Measurements from ENCODE around the gene LOC128125822.
A peak's percentile ranks its signal among the peaks of the same experiment; 100 is the strongest.

Gene LOC128125822

DNA sequence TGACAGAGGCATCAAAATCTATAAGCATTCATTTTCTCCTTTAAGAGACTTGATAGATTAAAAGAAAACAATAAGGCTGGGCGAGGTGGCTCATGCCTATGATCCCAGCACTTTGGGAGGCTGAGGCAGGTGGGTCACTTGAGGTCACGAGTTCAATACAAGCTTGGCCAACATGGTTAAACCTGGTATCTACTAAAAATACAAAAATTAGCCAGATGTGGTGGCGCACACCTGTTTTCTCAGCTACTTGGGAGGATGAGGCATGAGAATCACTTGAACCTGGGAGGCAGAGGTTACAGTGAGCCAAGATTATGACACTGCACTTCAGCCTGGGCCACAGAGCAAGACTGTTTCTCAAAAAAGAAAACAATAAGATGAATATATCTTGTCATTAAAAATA lies 39.3 kb upstream of the LOC128125822 start:
- no peak for TF ChIP-seq EGR1 (IDR thresholded peaks at IDR 0.05)
- no peak for TF ChIP-seq TAF1 (IDR thresholded peaks at IDR 0.05; ENCODE audit: low read depth)
- TF ChIP-seq, protein P1, sequence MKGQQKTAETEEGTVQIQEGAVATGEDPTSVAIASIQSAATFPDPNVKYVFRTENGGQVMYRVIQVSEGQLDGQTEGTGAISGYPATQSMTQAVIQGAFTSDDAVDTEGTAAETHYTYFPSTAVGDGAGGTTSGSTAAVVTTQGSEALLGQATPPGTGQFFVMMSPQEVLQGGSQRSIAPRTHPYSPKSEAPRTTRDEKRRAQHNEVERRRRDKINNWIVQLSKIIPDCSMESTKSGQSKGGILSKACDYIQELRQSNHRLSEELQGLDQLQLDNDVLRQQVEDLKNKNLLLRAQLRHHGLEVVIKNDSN (IDR thresholded peaks at IDR 0.05), result no peak
- no peak for TF ChIP-seq RAD21 (IDR thresholded peaks at IDR 0.05; ENCODE audit: low read depth)
- no peak for TF ChIP-seq TEAD4 (IDR thresholded peaks at IDR 0.05)
- TF ChIP-seq, protein P2, sequence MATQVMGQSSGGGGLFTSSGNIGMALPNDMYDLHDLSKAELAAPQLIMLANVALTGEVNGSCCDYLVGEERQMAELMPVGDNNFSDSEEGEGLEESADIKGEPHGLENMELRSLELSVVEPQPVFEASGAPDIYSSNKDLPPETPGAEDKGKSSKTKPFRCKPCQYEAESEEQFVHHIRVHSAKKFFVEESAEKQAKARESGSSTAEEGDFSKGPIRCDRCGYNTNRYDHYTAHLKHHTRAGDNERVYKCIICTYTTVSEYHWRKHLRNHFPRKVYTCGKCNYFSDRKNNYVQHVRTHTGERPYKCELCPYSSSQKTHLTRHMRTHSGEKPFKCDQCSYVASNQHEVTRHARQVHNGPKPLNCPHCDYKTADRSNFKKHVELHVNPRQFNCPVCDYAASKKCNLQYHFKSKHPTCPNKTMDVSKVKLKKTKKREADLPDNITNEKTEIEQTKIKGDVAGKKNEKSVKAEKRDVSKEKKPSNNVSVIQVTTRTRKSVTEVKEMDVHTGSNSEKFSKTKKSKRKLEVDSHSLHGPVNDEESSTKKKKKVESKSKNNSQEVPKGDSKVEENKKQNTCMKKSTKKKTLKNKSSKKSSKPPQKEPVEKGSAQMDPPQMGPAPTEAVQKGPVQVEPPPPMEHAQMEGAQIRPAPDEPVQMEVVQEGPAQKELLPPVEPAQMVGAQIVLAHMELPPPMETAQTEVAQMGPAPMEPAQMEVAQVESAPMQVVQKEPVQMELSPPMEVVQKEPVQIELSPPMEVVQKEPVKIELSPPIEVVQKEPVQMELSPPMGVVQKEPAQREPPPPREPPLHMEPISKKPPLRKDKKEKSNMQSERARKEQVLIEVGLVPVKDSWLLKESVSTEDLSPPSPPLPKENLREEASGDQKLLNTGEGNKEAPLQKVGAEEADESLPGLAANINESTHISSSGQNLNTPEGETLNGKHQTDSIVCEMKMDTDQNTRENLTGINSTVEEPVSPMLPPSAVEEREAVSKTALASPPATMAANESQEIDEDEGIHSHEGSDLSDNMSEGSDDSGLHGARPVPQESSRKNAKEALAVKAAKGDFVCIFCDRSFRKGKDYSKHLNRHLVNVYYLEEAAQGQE (IDR thresholded peaks at IDR 0.05; ENCODE audit: low read depth), result no peak
- no peak for TF ChIP-seq EP300 (IDR thresholded peaks at IDR 0.05; ENCODE audit: borderline replicate concordance)
- TF ChIP-seq NFIC (IDR thresholded peaks at IDR 0.05), result no peak
- no peak for TF ChIP-seq YY1 (IDR thresholded peaks at IDR 0.05; ENCODE audit: low read depth)
- no peak for TF ChIP-seq FOXM1 (IDR thresholded peaks at IDR 0.05; ENCODE audit: borderline replicate concordance, low read depth)
- TF ChIP-seq TCF12 (IDR thresholded peaks at IDR 0.05; ENCODE audit: low read depth), result no peak
- TF ChIP-seq CEBPB (IDR thresholded peaks at IDR 0.05), result no peak
- TF ChIP-seq, protein P3, sequence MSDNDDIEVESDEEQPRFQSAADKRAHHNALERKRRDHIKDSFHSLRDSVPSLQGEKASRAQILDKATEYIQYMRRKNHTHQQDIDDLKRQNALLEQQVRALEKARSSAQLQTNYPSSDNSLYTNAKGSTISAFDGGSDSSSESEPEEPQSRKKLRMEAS (IDR thresholded peaks at IDR 0.05), result no peak
- TF ChIP-seq ZBTB7A (IDR thresholded peaks at IDR 0.05; ENCODE audit: low read depth), result no peak

DNA sequence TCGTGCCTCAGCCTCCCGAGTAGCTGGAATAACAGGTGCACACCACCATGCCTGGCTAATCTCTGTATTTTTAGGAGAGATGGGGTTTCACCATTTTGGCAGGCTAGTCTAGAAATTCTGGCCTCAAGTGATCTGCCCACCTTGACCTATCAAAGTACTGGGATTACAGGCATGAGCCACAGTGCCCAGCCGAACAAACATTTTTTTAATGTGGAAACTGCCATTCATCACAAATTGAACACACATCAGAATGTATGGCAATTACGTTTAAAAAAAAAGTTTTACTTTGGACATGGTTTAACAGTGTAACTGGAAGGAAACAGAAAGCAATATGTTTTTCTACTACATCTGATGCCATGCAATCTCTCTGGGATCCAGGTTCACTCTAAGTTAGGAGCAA lies 38.3 kb upstream of the LOC128125822 start:
- TF ChIP-seq CEBPB (IDR thresholded peaks at IDR 0.05), result no peak
- no peak for TF ChIP-seq ZBTB7A (IDR thresholded peaks at IDR 0.05; ENCODE audit: low read depth)
- TF ChIP-seq, protein P1 (IDR thresholded peaks at IDR 0.05), result no peak
- TF ChIP-seq, protein P2 (IDR thresholded peaks at IDR 0.05; ENCODE audit: low read depth), result no peak
- TF ChIP-seq, protein P3 (IDR thresholded peaks at IDR 0.05), result no peak
- TF ChIP-seq TEAD4 (IDR thresholded peaks at IDR 0.05), result no peak
- TF ChIP-seq NFIC (IDR thresholded peaks at IDR 0.05), result no peak
- no peak for TF ChIP-seq CREB1 (IDR thresholded peaks at IDR 0.05; ENCODE audit: low read depth)
- no peak for TF ChIP-seq YY1 (IDR thresholded peaks at IDR 0.05; ENCODE audit: low read depth)
- TF ChIP-seq EP300 (IDR thresholded peaks at IDR 0.05; ENCODE audit: borderline replicate concordance), result no peak
- no peak for TF ChIP-seq TCF12 (IDR thresholded peaks at IDR 0.05; ENCODE audit: low read depth)
- no peak for TF ChIP-seq RAD21 (IDR thresholded peaks at IDR 0.05; ENCODE audit: low read depth)
- no peak for TF ChIP-seq TAF1 (IDR thresholded peaks at IDR 0.05; ENCODE audit: low read depth)
- TF ChIP-seq EGR1 (IDR thresholded peaks at IDR 0.05), result no peak

DNA sequence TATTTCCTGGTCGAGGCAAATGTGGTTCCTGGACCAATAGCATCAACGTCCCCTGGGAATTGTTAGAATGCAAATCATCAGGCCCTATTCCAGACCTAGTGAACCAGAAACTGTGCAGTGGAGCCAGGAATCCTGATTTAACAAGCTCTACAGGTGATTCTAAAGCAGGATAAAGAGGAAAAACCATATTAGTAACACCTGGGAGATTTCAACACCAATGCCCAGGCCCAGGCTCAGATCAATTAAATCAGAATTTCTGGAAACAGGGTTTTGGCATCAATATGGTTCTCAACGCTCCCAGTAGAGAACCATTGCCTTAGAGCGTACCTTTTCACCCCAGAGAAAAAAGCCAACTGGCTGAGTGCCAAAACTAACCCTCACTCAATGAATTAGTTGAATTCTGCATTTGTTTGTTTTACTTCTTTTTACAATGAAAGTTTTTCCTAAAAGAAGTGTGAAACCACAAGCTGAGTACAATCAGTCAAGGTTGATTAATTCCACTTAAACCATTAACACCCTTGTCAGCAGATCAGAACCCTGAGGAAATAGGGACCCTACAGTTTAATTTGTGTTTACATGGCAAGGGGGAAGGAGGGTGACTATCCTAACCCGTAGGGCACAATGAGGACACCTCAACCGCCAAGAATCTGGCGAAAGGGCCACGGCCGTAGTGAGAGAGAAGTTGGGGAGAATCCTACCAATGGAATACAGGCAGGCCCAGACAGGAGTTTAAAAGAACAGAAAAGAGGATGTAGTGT lies 34.9 kb upstream of the LOC128125822 start:
- TF ChIP-seq NFIC (IDR thresholded peaks at IDR 0.05) (peak; percentile 80), TCF12 (IDR thresholded peaks at IDR 0.05; ENCODE audit: low read depth) (no peak), TAF1 (IDR thresholded peaks at IDR 0.05; ENCODE audit: low read depth) (no peak), CREB1 (IDR thresholded peaks at IDR 0.05; ENCODE audit: low read depth) (no peak), RAD21 (IDR thresholded peaks at IDR 0.05; ENCODE audit: low read depth) (no peak), ZBTB7A (IDR thresholded peaks at IDR 0.05; ENCODE audit: low read depth) (no peak)
- TF ChIP-seq, protein P2 (IDR thresholded peaks at IDR 0.05; ENCODE audit: low read depth), result no peak

DNA sequence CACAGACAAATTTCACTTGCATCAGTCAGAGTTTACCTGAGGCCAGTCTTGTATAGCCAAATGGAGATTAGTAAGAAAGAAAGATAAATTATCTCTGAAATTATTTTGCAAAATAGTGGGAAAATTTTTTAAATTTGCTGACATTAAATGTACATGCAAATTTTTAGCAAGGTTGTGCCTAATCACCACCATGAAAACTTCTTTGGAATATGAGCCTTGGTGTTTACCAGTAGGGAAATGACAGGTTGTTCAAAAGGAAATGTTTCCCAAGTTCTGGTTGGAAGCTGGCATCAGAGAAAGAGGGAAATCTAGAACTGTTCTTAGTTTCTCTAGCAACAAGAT lies 34.4 kb upstream of the LOC128125822 start:
- TF ChIP-seq ZBTB7A (IDR thresholded peaks at IDR 0.05; ENCODE audit: low read depth), result no peak

DNA sequence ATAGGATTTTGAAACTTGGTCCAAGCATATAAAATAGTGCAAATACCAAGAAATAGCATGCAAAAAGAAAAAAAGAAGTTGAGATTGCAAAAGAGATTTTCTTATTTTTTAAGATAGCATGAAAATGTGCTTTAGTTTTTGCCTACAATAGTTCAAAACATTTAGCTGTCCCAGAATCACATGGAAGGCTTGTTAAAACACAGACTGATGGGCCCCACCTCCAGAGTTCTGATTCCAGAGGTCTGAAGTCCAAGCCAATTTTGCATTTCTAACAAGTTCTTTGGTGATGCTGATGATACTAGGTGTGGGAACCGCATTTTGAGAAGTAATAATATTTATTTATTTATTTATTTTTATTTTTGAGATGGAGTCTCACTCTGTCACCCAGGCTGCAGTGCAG lies 33.7 kb upstream of the LOC128125822 start:
- no peak for TF ChIP-seq YY1 (IDR thresholded peaks at IDR 0.05; ENCODE audit: low read depth)
- no peak for TF ChIP-seq FOXM1 (IDR thresholded peaks at IDR 0.05; ENCODE audit: borderline replicate concordance, low read depth)
- TF ChIP-seq EP300 (IDR thresholded peaks at IDR 0.05; ENCODE audit: borderline replicate concordance), result no peak
- no peak for TF ChIP-seq CEBPB (IDR thresholded peaks at IDR 0.05)
- no peak for TF ChIP-seq TAF1 (IDR thresholded peaks at IDR 0.05; ENCODE audit: low read depth)

Data from Ishikawa (cell line).